Fibroblast of pulmonary artery (primary cell): ENCODE measurements around the gene MEIOB.

Source experiments
- DNase-seq: peaks from one replicate; pipeline ENCODE4 v3.0.0-alpha.2; 2010; ENCODE audit warnings: low read depth
- H3K4me3 ChIP-seq: replicated peaks from 2 replicates; pipeline ENCODE4 v1.5.1; 2011; ENCODE audit warnings: low read depth, mild to moderate bottlenecking, control low read depth, low read length, moderate library complexity
- CTCF ChIP-seq: IDR thresholded peaks from 2 replicates; pipeline ENCODE4 v1.5.1; 2011; ENCODE audit warnings: mild to moderate bottlenecking, control low read depth, low read length, inconsistent platforms; ENCODE audit errors: missing control alignments

MEIOB gene

GRCh38 chr16:1785846-1786170, 86.2 kb downstream of the MEIOB start:
- no peak for TF ChIP-seq CTCF
- DNase-seq = no peak
- H3K4me3 ChIP-seq = no peak overlapping the region

- no peak overlapping the region for H3K4me3 ChIP-seq
- DNase-seq = no peak
- no peak for TF ChIP-seq CTCF
Measured at GRCh38 chr16:1784977-1785845, 86.8 kb downstream of the MEIOB start.
